Hepatocyte (in vitro differentiated cells): ENCODE measurements around the gene CAB39. TPM values are rescaled to one million over a fixed set of nuclear protein-coding genes. Genes with fewer than 3 reads are reported as not detected.

Experiments
- DNase-seq: peaks from one replicate; pipeline ENCODE4 v3.0.0-alpha.2; 2016; ENCODE audit warnings: low spot score
- H2AFZ ChIP-seq: fragments of 200-600 bp; sonication (generic); 2 replicates; pipeline ENCODE4 v1.6.0; 2016; ENCODE audit warnings: antibody characterized with exemption, mild to moderate bottlenecking
- H3K27ac ChIP-seq: fragments of 200-600 bp; sonication (generic); 2 replicates; pipeline ENCODE4 v1.5.1; 2016; ENCODE audit warnings: mild to moderate bottlenecking
- H3K27me3 ChIP-seq: fragments of 200-600 bp; sonication (generic); 2 replicates; pipeline ENCODE4 v1.6.1; 2016
- H3K36me3 ChIP-seq: fragments of 200-600 bp; sonication (generic); replicated peaks from 2 replicates; pipeline ENCODE4 v1.5.1; 2016; ENCODE audit warnings: low read depth; ENCODE audit not compliant: insufficient read depth
- H3K4me1 ChIP-seq: fragments of 200-600 bp; sonication (generic); 2 replicates; pipeline ENCODE4 v1.5.1; 2016; ENCODE audit warnings: mild to moderate bottlenecking, moderate library complexity; ENCODE audit not compliant: insufficient read depth
- H3K4me2 ChIP-seq: fragments of 200-600 bp; sonication (generic); 2 replicates; pipeline ENCODE4 v1.6.0; 2016
- H3K4me3 ChIP-seq: fragments of 200-600 bp; sonication (generic); 2 replicates; pipeline ENCODE4 v1.5.1; 2016; ENCODE audit warnings: mild to moderate bottlenecking
- H3K79me2 ChIP-seq: fragments of 200-600 bp; sonication (generic); 2 replicates; pipeline ENCODE4 v1.6.0; 2017; ENCODE audit warnings: mild to moderate bottlenecking
- H3K9me2 ChIP-seq: fragments of 200-600 bp; sonication (generic); replicated peaks from 2 replicates; pipeline ENCODE4 v1.6.0; 2017; ENCODE audit warnings: mild to moderate bottlenecking; ENCODE audit not compliant: insufficient read depth
- H3K9me3 ChIP-seq: fragments of 200-600 bp; sonication (generic); 2 replicates; pipeline ENCODE4 v1.5.1; 2016; ENCODE audit warnings: low read depth, mild to moderate bottlenecking
- H4K20me1 ChIP-seq: fragments of 200-600 bp; sonication (generic); 2 replicates; pipeline ENCODE4 v1.6.0; 2016; ENCODE audit warnings: mild to moderate bottlenecking; ENCODE audit not compliant: insufficient read depth, poor library complexity, severe bottlenecking
- EZH2 ChIP-seq: fragments of 200-600 bp; sonication (generic); IDR thresholded peaks from 2 replicates; pipeline ENCODE4 v1.6.1; 2016; ENCODE audit warnings: antibody characterized with exemption, mild to moderate bottlenecking, borderline replicate concordance
- EZH2phosphoT487 ChIP-seq: fragments of 200-600 bp; sonication (generic); IDR thresholded peaks from one replicate; pipeline ENCODE4 v1.6.1; 2018; ENCODE audit warnings: antibody characterized with exemption, mild to moderate bottlenecking, low read depth, moderate library complexity; ENCODE audit not compliant: unreplicated experiment, severe bottlenecking
- WGBS: methylation state at CpG from one replicate; pipeline ENCODE4 v1.1.6; 2016; ENCODE audit warnings: low lambda C conversion rate; ENCODE audit errors: missing lambda C conversion rate; 5-methylcytosine and 5-hydroxymethylcytosine counted together
- polyA plus RNA-seq: library from polyadenylated mRNA; unstranded; fragments of >200 nt; fragmentation: Nextera tagmentation; extraction: Ambion mirVana; gene quantifications from 2 replicates; pipeline ENCODE4 v1.2.1, GENCODE V29; 2016
- total RNA-seq: library from RNA; depleted of rRNA; stranded (reverse); fragments of >200 nt; gene quantifications from 2 replicates; pipeline ENCODE4 v1.2.3, GENCODE V29; 2014
- TF ChIP-seq, protein P1 (sequence below): fragments of 200-600 bp; sonication (generic); IDR thresholded peaks from 2 replicates; pipeline ENCODE4 v1.5.1; 2016; ENCODE audit warnings: antibody characterized with exemption, mild to moderate bottlenecking; ENCODE audit not compliant: poor library complexity

CAB39 gene
- total and polyA plus RNA-seq, 2 experiments from 2014 or later: 38.5 to 84.4 TPM

DNA sequence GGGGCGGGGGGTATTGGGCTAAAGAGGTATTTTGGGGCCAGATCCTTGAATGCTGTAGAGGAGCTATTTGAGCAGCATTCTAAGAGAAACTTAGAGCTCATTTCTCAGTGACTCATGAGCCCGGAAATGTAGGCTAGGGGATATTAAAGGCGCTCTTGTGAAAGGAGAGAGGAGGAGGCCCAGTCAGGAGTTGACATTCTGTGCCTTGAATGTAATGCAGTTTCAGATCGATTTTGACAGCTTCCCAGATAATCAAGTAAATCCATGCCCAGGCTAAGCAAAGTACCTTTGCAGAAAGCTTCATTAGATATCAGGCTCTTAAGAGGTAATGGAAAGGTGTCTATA, 1.5 kb downstream of the CAB39 start:
- Histone ChIP-seq H3K4me2 (peak overlapping the region; percentile 81), H3K27ac (peak overlapping the region; percentile 97), H3K36me3 (no peaks in the 10 kb centered on the region), H3K4me1 (peaks cover 21% of the 10 kb centered on the region), H3K9me3 (no peaks in the 10 kb centered on the region), H3K79me2 (peaks cover 62% of the 10 kb centered on the region), H3K9me2 (no peaks in the 10 kb centered on the region), H2AFZ (no peak overlapping the region), H3K4me3 (peak overlapping the region; percentile 98), H3K27me3 (no peaks in the 10 kb centered on the region), H4K20me1 (peaks cover 54% of the 10 kb centered on the region)
- 7% methylated on average over 4 of the region's 4 CpGs for WGBS
- peak; percentile 60 for DNase-seq
- TF ChIP-seq EZH2 (no peak), EZH2phosphoT487 (no peak)
- TF ChIP-seq, protein P1, sequence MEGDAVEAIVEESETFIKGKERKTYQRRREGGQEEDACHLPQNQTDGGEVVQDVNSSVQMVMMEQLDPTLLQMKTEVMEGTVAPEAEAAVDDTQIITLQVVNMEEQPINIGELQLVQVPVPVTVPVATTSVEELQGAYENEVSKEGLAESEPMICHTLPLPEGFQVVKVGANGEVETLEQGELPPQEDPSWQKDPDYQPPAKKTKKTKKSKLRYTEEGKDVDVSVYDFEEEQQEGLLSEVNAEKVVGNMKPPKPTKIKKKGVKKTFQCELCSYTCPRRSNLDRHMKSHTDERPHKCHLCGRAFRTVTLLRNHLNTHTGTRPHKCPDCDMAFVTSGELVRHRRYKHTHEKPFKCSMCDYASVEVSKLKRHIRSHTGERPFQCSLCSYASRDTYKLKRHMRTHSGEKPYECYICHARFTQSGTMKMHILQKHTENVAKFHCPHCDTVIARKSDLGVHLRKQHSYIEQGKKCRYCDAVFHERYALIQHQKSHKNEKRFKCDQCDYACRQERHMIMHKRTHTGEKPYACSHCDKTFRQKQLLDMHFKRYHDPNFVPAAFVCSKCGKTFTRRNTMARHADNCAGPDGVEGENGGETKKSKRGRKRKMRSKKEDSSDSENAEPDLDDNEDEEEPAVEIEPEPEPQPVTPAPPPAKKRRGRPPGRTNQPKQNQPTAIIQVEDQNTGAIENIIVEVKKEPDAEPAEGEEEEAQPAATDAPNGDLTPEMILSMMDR: no peak

DNA sequence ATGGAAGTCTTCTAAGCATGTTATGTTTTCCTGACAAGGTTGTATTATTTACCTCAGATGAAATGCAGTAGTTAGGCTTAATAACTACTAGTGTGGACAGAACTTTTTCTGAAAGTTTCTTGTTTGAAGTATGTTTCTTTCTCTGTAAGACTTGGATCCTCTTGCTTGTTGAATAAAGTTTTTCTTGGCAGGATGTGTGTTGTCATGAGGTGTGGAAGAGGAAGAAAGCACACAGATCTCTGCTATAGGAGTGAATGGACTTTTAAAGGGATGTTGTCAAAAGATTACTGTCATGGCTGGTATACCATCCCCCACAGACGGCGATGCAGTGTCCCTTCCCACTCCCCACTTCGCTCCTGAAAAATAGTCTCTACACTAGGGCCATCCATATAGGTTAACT, 2.6 kb downstream of the CAB39 start:
- peak overlapping the region; percentile 97 for H3K27ac ChIP-seq
- H3K9me3 ChIP-seq: no peaks in the 10 kb centered on the region
- TF ChIP-seq, protein P1: no peak
- no peak for TF ChIP-seq EZH2
- no peak for TF ChIP-seq EZH2phosphoT487
- no peaks in the 10 kb centered on the region for H3K9me2 ChIP-seq
- peaks cover 65% of the 10 kb centered on the region for H4K20me1 ChIP-seq
- no peak for DNase-seq
- no peaks in the 10 kb centered on the region for H3K36me3 ChIP-seq
- H3K4me1 ChIP-seq: peaks cover 21% of the 10 kb centered on the region
- H3K4me3 ChIP-seq: peak overlapping the region; percentile 98
- H2AFZ ChIP-seq: no peak overlapping the region
- H3K4me2 ChIP-seq: peak overlapping the region; percentile 81
- WGBS: 84% methylated on average over 3 of the region's 3 CpGs
- peaks cover 73% of the 10 kb centered on the region for H3K79me2 ChIP-seq
- H3K27me3 ChIP-seq: no peaks in the 10 kb centered on the region

DNA sequence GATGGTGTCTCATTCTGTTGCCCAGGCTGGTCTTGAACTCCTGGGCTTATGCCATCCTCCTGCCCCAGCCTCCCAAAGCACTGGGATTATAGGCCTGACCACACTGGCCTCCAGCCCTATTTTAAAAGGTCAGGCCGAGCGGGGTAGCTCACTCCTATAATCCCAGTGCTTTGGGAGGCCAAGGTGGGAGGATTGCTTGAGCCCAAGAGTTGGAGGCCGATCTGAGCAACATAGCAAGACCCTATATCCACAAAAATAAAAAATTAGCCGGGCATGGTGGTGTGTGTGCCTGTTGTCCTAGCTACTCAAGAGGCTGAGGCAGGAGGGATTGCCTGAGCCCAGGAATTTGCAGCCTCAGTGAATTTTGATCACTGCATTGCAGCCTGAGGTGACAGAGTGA, 3.9 kb downstream of the CAB39 start:
- Histone ChIP-seq H3K4me1 (peaks cover 21% of the 10 kb centered on the region), H4K20me1 (peaks cover 74% of the 10 kb centered on the region), H3K4me2 (peak overlapping the region; percentile 81), H3K4me3 (no peak overlapping the region), H3K36me3 (no peaks in the 10 kb centered on the region), H3K9me2 (no peaks in the 10 kb centered on the region), H2AFZ (no peak overlapping the region), H3K79me2 (peaks cover 87% of the 10 kb centered on the region), H3K27ac (no peak overlapping the region), H3K27me3 (no peaks in the 10 kb centered on the region), H3K9me3 (no peaks in the 10 kb centered on the region)
- DNase-seq: no peak
- TF ChIP-seq EZH2 (no peak), EZH2phosphoT487 (no peak)
- TF ChIP-seq, protein P1: no peak
- WGBS: 81% methylated on average over 4 of the region's 4 CpGs

DNA sequence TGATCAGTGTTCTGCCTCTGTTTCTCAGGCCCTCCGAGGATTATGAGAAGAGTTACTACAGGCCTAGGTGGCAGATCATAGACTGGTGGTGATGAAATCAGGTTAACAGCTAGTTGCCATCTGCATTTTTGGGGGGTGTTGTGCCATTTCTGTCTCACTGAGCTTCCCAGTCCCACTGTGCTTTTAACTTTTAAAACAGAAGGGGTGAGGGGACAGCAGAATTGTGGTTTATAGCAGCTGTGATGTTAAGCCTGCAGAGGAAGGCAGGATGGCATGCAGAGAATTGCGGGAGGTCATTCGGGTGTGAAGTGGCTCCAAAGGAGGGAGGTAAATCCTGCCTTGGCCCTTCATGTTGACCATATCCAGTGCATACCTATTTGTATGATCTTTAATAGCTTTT, 5.0 kb downstream of the CAB39 start:
- no peak for DNase-seq
- Histone ChIP-seq H4K20me1 (peaks cover 82% of the 10 kb centered on the region), H3K4me2 (no peak overlapping the region), H3K27me3 (no peaks in the 10 kb centered on the region), H3K27ac (no peak overlapping the region), H3K9me2 (no peaks in the 10 kb centered on the region), H3K9me3 (no peaks in the 10 kb centered on the region), H3K36me3 (no peaks in the 10 kb centered on the region), H3K4me1 (peaks cover 21% of the 10 kb centered on the region), H3K4me3 (no peak overlapping the region), H3K79me2 (peaks cover 97% of the 10 kb centered on the region), H2AFZ (no peak overlapping the region)
- 59% methylated on average over 3 of the region's 3 CpGs for WGBS
- TF ChIP-seq EZH2phosphoT487 (no peak), EZH2 (no peak)
- TF ChIP-seq, protein P1: no peak
